ENCODE measurements around the gene APOC3. TPM values are rescaled to one million over a fixed set of nuclear protein-coding genes. Genes with fewer than 3 reads are reported as not detected.

The APOC3 gene
- total and polyA plus RNA-seq, 2 donors from 2014 or later, result 35.6 TPM; not detected in 1

GRCh38 chr11:116811194-116811593, 18.5 kb upstream of the APOC3 start:
- FAIRE-seq, result no peak
- TF ChIP-seq, protein P1, sequence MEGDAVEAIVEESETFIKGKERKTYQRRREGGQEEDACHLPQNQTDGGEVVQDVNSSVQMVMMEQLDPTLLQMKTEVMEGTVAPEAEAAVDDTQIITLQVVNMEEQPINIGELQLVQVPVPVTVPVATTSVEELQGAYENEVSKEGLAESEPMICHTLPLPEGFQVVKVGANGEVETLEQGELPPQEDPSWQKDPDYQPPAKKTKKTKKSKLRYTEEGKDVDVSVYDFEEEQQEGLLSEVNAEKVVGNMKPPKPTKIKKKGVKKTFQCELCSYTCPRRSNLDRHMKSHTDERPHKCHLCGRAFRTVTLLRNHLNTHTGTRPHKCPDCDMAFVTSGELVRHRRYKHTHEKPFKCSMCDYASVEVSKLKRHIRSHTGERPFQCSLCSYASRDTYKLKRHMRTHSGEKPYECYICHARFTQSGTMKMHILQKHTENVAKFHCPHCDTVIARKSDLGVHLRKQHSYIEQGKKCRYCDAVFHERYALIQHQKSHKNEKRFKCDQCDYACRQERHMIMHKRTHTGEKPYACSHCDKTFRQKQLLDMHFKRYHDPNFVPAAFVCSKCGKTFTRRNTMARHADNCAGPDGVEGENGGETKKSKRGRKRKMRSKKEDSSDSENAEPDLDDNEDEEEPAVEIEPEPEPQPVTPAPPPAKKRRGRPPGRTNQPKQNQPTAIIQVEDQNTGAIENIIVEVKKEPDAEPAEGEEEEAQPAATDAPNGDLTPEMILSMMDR (IDR thresholded peaks at IDR 0.05; ENCODE audit: borderline replicate concordance, extremely low read depth, insufficient read depth), result no peak
- DNase-seq, result no peak
- Histone ChIP-seq H3K4me1 (ENCODE audit: control insufficient read depth in 2 of 3, insufficient read depth in 2 of 3, low read depth in 1 of 3, low read length in 3 of 3) (no peaks in the 10 kb centered on the region), H3K27ac (ENCODE audit: low read depth in 2 of 2, low read length in 2 of 2) (no peak overlapping the region), H3K27me3 (ENCODE audit: control insufficient read depth, insufficient read depth, low read length) (no peaks in the 10 kb centered on the region), H3K4me3 (ENCODE audit: low read length in 3 of 3) (no peak overlapping the region), H3K36me3 (ENCODE audit: control insufficient read depth in 2 of 3, insufficient read depth in 3 of 3, low read length in 3 of 3) (no peaks in the 10 kb centered on the region), H3K9ac (ENCODE audit: low read length in 3 of 3) (no peak overlapping the region), H3K9me3 (ENCODE audit: control insufficient read depth in 2 of 3, insufficient read depth in 1 of 3, low read length in 3 of 3) (no peaks in the 10 kb centered on the region)
- intact Hi-C loops (cut with DNase I), result no loop called here

GRCh38 chr11:116812109-116812508, 17.6 kb upstream of the APOC3 start:
- intact Hi-C loops (cut with DNase I), result no loop called here
- TF ChIP-seq, protein P1 (IDR thresholded peaks at IDR 0.05; ENCODE audit: borderline replicate concordance, extremely low read depth, insufficient read depth), result no peak
- FAIRE-seq, result peak; percentile 99

GRCh38 chr11:116813170-116813569, 16.5 kb upstream of the APOC3 start:
- Histone ChIP-seq H3K9ac (ENCODE audit: low read length in 3 of 3) (no peak overlapping the region), H3K9me3 (ENCODE audit: control insufficient read depth in 2 of 3, insufficient read depth in 1 of 3, low read length in 3 of 3) (no peaks in the 10 kb centered on the region), H3K4me3 (ENCODE audit: low read length in 3 of 3) (no peak overlapping the region), H3K27ac (ENCODE audit: low read depth in 2 of 2, low read length in 2 of 2) (no peak overlapping the region), H3K4me1 (ENCODE audit: control insufficient read depth in 2 of 3, insufficient read depth in 2 of 3, low read depth in 1 of 3, low read length in 3 of 3) (no peaks in the 10 kb centered on the region), H3K27me3 (ENCODE audit: control insufficient read depth, insufficient read depth, low read length) (no peaks in the 10 kb centered on the region), H3K36me3 (ENCODE audit: control insufficient read depth in 2 of 3, insufficient read depth in 3 of 3, low read length in 3 of 3) (no peaks in the 10 kb centered on the region)
- DNase-seq (no peak), FAIRE-seq (no peak)
- intact Hi-C loops (cut with DNase I), result no loop called here
- TF ChIP-seq, protein P1 (IDR thresholded peaks at IDR 0.05; ENCODE audit: borderline replicate concordance, extremely low read depth, insufficient read depth), result no peak

More at GRCh38 chr11:116812109-116812508, 17.6 kb upstream of the APOC3 start:
- Histone ChIP-seq H3K9me3 (ENCODE audit: control insufficient read depth in 2 of 3, insufficient read depth in 1 of 3, low read length in 3 of 3) (no peaks in the 10 kb centered on the region), H3K4me1 (ENCODE audit: control insufficient read depth in 2 of 3, insufficient read depth in 2 of 3, low read depth in 1 of 3, low read length in 3 of 3) (no peaks in the 10 kb centered on the region), H3K27me3 (ENCODE audit: control insufficient read depth, insufficient read depth, low read length) (no peaks in the 10 kb centered on the region), H3K36me3 (ENCODE audit: control insufficient read depth in 2 of 3, insufficient read depth in 3 of 3, low read length in 3 of 3) (no peaks in the 10 kb centered on the region), H3K27ac (ENCODE audit: low read depth in 2 of 2, low read length in 2 of 2) (no peak overlapping the region), H3K9ac (ENCODE audit: low read length in 3 of 3) (no peak overlapping the region), H3K4me3 (ENCODE audit: low read length in 3 of 3) (no peak overlapping the region)
- no peak for DNase-seq

Measured in kidney (tissue), 14 donors.